ENCODE results near the gene VAT1L. TPM values are rescaled to one million over a fixed set of nuclear protein-coding genes. Genes with fewer than 3 reads are reported as not detected.

Gene VAT1L
- total RNA-seq, 1 experiment from 2014 or later: 33.8 TPM

DNA sequence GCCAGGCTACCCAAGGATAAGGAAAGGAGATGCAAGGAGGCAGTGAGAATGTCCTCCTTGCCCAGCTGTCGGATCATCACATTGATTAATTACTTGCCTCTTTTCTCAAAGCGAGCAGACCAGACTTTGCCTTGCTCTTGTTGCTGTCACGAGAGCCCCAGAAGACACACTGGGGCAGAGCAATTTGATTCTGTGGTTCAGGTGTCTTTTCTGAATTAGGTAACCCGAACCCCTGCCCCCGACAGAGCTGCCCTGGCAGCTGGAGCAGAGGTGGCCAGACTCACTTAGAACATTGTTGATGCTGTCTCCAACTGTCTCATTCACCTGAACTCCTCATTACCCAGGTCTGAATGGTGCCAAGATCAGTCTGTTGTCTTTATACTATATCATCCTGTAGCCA, 34.3 kb downstream of the VAT1L start:
- peaks cover 7 to 9% of the 10 kb centered on the region in 2 experiments for H3K4me1 Mint-ChIP-seq

More for the DNA sequence above, 34.3 kb downstream of the VAT1L start:
- no peak overlapping the region for H3K56ac ChIP-seq (ENCODE audit: insufficient read length, low read depth, low read length)
- TF ChIP-seq, protein P1, sequence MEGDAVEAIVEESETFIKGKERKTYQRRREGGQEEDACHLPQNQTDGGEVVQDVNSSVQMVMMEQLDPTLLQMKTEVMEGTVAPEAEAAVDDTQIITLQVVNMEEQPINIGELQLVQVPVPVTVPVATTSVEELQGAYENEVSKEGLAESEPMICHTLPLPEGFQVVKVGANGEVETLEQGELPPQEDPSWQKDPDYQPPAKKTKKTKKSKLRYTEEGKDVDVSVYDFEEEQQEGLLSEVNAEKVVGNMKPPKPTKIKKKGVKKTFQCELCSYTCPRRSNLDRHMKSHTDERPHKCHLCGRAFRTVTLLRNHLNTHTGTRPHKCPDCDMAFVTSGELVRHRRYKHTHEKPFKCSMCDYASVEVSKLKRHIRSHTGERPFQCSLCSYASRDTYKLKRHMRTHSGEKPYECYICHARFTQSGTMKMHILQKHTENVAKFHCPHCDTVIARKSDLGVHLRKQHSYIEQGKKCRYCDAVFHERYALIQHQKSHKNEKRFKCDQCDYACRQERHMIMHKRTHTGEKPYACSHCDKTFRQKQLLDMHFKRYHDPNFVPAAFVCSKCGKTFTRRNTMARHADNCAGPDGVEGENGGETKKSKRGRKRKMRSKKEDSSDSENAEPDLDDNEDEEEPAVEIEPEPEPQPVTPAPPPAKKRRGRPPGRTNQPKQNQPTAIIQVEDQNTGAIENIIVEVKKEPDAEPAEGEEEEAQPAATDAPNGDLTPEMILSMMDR (conservative IDR thresholded peaks at IDR 0.05): no peak
- no peak overlapping the region for H3K9ac ChIP-seq (ENCODE audit: extremely low read depth, insufficient read length, low read length)
- H3K4ac ChIP-seq (ENCODE audit: low read depth, low read length): no peak overlapping the region
- H4K8ac ChIP-seq (replicated peaks; ENCODE audit: insufficient read length, low read depth, low read length): no peak overlapping the region
- Mint-ChIP-seq H3K27me3 (ENCODE audit: low read depth) (no peaks in the 10 kb centered on the region), H3K27ac (peak overlapping the region in 2 of 3 experiments; percentile 74 to 85; a peak in 3 of 7 replicates), H3K9me3 (no peaks in the 10 kb centered on the region), H3K4me3 (no peak overlapping the region), H3K36me3 (ENCODE audit: insufficient read depth in 1 of 3, low read depth in 3 of 3) (peaks cover 24 to 61% (median 24%) of the 10 kb centered on the region in 3 experiments; a peak in 6 of 7 replicates)
- no peak overlapping the region for H2BK12ac ChIP-seq (ENCODE audit: insufficient read length, low read depth, low read length)
- H4K20me1 ChIP-seq (ENCODE audit: control insufficient read depth, insufficient read depth, insufficient read length): no peaks in the 10 kb centered on the region
- H3K4me2 ChIP-seq (ENCODE audit: insufficient read depth, insufficient read length, low read length): no peak overlapping the region
- H3K18ac ChIP-seq (ENCODE audit: insufficient read length, low read depth, low read length): no peak overlapping the region
- H2BK15ac ChIP-seq (ENCODE audit: low read depth, low read length): no peak overlapping the region
- no peak overlapping the region for H2BK5ac ChIP-seq (ENCODE audit: insufficient read length, low read length)
- DNase-seq: no peak
- H3T11ph ChIP-seq (ENCODE audit: low read length): no peak overlapping the region
- no peaks in the 10 kb centered on the region for H3K9me3 ChIP-seq (ENCODE audit: control insufficient read depth, low read depth, low read length)
- no peaks in the 10 kb centered on the region for H3K27me3 ChIP-seq (ENCODE audit: insufficient read depth, low read length)
- no peaks in the 10 kb centered on the region for H3K4me1 ChIP-seq (ENCODE audit: insufficient read depth, low read length)
- no peak overlapping the region for H4K91ac ChIP-seq (ENCODE audit: insufficient read length, low read depth, low read length)
- WGBS (ENCODE audit: extremely low coverage, insufficient read length, low lambda C conversion rate): no CpG with 5 or more reads among the region's 5 CpGs
- no peak overlapping the region for H3K23ac ChIP-seq (ENCODE audit: insufficient read length, low read depth, low read length)
- no peak overlapping the region for H3K27ac ChIP-seq (ENCODE audit: insufficient read length, low read depth, low read length)
- no peaks in the 10 kb centered on the region for H3K79me1 ChIP-seq (ENCODE audit: insufficient read depth, low read depth, low read length, poor library complexity, severe bottlenecking)
- no peak overlapping the region for H4K5ac ChIP-seq (ENCODE audit: insufficient read length, low read depth, low read length)
- no peak overlapping the region for H2AFZ ChIP-seq (ENCODE audit: low read length)
- H3K14ac ChIP-seq (ENCODE audit: insufficient read depth, low read length): no peak overlapping the region
- H2BK120ac ChIP-seq (ENCODE audit: low read depth, low read length, poor library complexity, severe bottlenecking): no peak overlapping the region
- no peaks in the 10 kb centered on the region for H3K79me2 ChIP-seq (ENCODE audit: insufficient read depth, low read length)
- H2BK20ac ChIP-seq (ENCODE audit: low read depth, low read length, poor library complexity, severe bottlenecking): no peak overlapping the region
- no peaks in the 10 kb centered on the region for H3K23me2 ChIP-seq (ENCODE audit: insufficient read length, low read depth, low read length, poor library complexity, severe bottlenecking)
- no peak overlapping the region for H2AK5ac ChIP-seq (ENCODE audit: insufficient read length, low read length)

Measured in H9 (cell line).